ENCODE data around the gene IFNA13.

The IFNA13 gene

DNA sequence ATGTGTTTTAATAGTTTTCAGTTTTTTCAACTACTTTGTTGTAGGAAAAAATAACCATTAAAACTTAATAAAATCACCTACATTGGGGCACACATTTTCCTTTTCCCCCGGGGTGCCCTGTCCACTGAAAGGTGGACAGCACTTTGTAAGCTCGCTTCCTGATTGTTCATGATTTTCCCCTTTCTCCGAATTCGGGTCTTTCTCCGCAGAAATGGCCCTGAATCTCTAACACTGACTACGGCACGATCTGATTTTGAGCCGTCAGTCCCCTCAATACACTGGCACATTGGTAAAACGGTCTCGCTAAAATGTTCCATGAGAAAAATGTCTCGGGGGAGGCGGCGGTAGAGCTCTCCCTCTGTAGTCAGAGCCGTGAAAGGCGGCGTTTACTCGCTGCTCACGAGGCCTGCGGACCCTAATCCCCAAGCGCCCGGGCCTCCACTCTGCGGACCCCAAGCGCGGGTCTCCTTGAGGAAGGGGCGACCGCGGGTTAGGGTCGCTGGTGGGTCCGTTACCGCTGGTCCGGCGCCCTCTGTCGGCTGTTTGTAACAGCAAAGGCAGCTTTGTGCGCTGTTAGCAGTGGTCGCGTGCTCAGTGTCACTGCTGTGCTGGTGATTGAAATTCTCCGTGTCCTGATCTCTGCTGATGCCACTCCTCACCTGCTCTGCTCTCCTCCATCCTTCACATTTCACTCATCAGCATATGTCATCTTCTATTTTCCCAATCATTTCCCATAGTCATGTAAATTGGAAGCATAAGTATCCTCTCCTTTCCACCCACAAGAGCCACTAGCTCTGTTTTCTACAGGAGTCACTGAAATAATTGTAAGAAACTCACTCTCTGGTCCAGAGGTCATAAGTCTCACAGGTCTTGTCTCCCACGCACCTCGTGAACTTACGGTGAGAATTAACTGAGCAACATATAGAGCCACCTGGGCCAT is 28.2 kb upstream of the IFNA13 start:
- peaks cover 0 to 43% (median 6%) of the 10 kb centered on the region in 3 experiments for H3K27me3 ChIP-seq (ENCODE audit: control insufficient read depth in 3 of 3, insufficient read depth in 3 of 3, low read depth in 1 of 3, low read length in 3 of 3)

DNA sequence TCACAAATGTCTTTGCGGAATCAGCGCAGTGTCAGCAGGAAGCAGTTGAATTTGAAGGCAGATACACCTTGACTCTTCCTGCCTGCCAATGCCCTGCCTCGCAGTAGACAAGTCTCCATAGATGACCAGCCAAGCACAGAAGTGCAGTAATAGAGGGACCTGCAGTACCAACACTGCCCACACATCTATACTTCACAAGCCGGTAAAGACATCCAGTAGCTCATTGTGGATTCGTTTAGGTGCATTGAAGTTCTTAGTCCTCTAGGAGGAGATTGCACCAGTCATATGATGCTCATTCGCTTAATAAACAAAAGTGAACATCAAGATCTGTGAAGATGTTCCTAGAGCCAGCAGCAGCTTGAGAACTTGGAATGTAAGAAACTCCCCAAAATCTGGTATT is 24.4 kb upstream of the IFNA13 start:
- Histone ChIP-seq H3K4me2 (ENCODE audit: insufficient read depth, low read length, poor library complexity, severe bottlenecking) (no peak overlapping the region), H3K27me3 (ENCODE audit: control insufficient read depth in 3 of 3, insufficient read depth in 3 of 3, low read depth in 1 of 3, low read length in 3 of 3) (peaks cover 0 to 20% (median 2%) of the 10 kb centered on the region in 3 experiments), H3K4ac (ENCODE audit: low read length) (no peak overlapping the region), H2BK12ac (ENCODE audit: low read length) (no peak overlapping the region), H2BK120ac (ENCODE audit: low read depth, low read length) (no peak overlapping the region), H3K23ac (ENCODE audit: low read depth, low read length, poor library complexity) (no peak overlapping the region), H3K4me1 (ENCODE audit: control insufficient read depth in 2 of 2, insufficient read depth in 1 of 2, low read depth in 1 of 2, low read length in 2 of 2) (peaks cover 0 to 2% of the 10 kb centered on the region in 2 donors), H3K9ac (ENCODE audit: low read depth, low read length, poor library complexity) (no peak overlapping the region), H3K36me3 (replicated peaks in 1 of 2; ENCODE audit: control insufficient read depth in 2 of 2, insufficient read depth in 2 of 2, low read length in 2 of 2) (no peaks in the 10 kb centered on the region), H3K9me3 (replicated peaks in 1 of 2; ENCODE audit: control insufficient read depth in 2 of 2, insufficient read depth in 1 of 2, low read depth in 1 of 2, low read length in 2 of 2) (no peaks in the 10 kb centered on the region), H3K27ac (replicated peaks; ENCODE audit: low read length) (no peak overlapping the region), H2AK5ac (ENCODE audit: low read depth, low read length) (no peak overlapping the region), H2AFZ (ENCODE audit: low read length) (no peak overlapping the region), H4K8ac (ENCODE audit: low read depth, low read length) (no peak overlapping the region), H3K14ac (ENCODE audit: low read length) (no peak overlapping the region), H3K4me3 (ENCODE audit: low read length in 2 of 2) (no peak overlapping the region), H3K18ac (ENCODE audit: low read length) (no peak overlapping the region), H2BK5ac (ENCODE audit: low read length) (no peak overlapping the region), H4K91ac (ENCODE audit: low read depth, low read length, poor library complexity) (no peak overlapping the region), H2BK15ac (ENCODE audit: low read length) (no peak overlapping the region), H3K79me1 (ENCODE audit: low read depth, low read length) (no peaks in the 10 kb centered on the region)
- no peak for DNase-seq (ENCODE audit: low spot score)
- no CpG with 5 or more reads among the region's 6 CpGs for WGBS, 2 donors (ENCODE audit: extremely low coverage in 2 of 2, insufficient read length in 2 of 2, insufficient replicate concordance in 1 of 2)

More for the DNA sequence above, 28.2 kb upstream of the IFNA13 start:
- Histone ChIP-seq H2BK5ac (ENCODE audit: low read length) (no peak overlapping the region), H3K79me1 (ENCODE audit: low read depth, low read length) (no peaks in the 10 kb centered on the region), H4K91ac (ENCODE audit: low read depth, low read length, poor library complexity) (no peak overlapping the region), H3K14ac (ENCODE audit: low read length) (no peak overlapping the region), H3K36me3 (replicated peaks in 1 of 2; ENCODE audit: control insufficient read depth in 2 of 2, insufficient read depth in 2 of 2, low read length in 2 of 2) (no peaks in the 10 kb centered on the region), H2BK120ac (ENCODE audit: low read depth, low read length) (no peak overlapping the region), H3K4me1 (ENCODE audit: control insufficient read depth in 2 of 2, insufficient read depth in 1 of 2, low read depth in 1 of 2, low read length in 2 of 2) (peaks cover 0 to 2% of the 10 kb centered on the region in 2 donors), H3K9me3 (replicated peaks in 1 of 2; ENCODE audit: control insufficient read depth in 2 of 2, insufficient read depth in 1 of 2, low read depth in 1 of 2, low read length in 2 of 2) (no peaks in the 10 kb centered on the region), H2BK12ac (ENCODE audit: low read length) (no peak overlapping the region), H3K4ac (ENCODE audit: low read length) (no peak overlapping the region), H3K18ac (ENCODE audit: low read length) (peak overlapping the region; percentile 68), H3K4me3 (ENCODE audit: low read length in 2 of 2) (peak overlapping the region; percentile 44 to 49), H2AFZ (ENCODE audit: low read length) (peak overlapping the region; percentile 96), H3K9ac (ENCODE audit: low read depth, low read length, poor library complexity) (no peak overlapping the region), H4K8ac (ENCODE audit: low read depth, low read length) (no peak overlapping the region), H2BK15ac (ENCODE audit: low read length) (no peak overlapping the region), H2AK5ac (ENCODE audit: low read depth, low read length) (no peak overlapping the region), H3K27ac (replicated peaks; ENCODE audit: low read length) (no peak overlapping the region), H3K23ac (ENCODE audit: low read depth, low read length, poor library complexity) (no peak overlapping the region), H3K4me2 (ENCODE audit: insufficient read depth, low read length, poor library complexity, severe bottlenecking) (peak overlapping the region; percentile 66)
- peak; percentile 84 for DNase-seq (ENCODE audit: low spot score)
- no CpG with 5 or more reads among the region's 40 CpGs for WGBS, 2 donors (ENCODE audit: extremely low coverage in 2 of 2, insufficient read length in 2 of 2, insufficient replicate concordance in 1 of 2)

DNA sequence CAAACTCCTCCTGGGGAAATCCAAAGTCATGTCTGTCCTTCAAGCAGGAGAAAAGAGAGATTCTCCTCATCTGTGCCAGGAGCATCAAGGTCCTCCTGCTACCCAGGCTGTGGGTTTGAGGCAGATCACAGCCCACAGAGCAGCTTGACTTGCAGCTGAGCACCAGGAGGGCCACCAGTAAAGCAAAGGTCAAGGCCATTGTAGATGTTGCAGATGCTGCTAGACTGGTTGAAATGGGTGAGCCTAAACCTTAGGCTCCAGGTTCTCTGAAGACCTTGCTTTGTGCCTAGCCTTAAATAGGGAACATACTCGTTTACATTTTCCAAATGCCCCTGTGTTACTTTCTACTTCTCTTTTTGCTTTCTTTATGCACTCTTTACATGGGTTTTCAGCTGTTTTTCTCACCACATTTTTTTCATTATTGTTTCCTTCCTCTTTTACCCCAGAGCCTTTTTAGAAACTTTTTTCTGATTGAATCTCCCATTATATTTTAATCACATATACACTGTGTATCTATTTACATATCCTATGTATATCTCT is 17.3 kb upstream of the IFNA13 start, which contains the start of gene IFNA2:
TSS of gene IFNA2 (minus strand) at position 268 of the 540 bp plus-strand sequence. CDS start at position 199, 69 bp downstream.
- DNase-seq (ENCODE audit: low spot score): no peak
- Histone ChIP-seq H2BK12ac (ENCODE audit: low read length) (no peak within 1 kb of the TSS), H4K91ac (ENCODE audit: low read depth, low read length, poor library complexity) (no peak within 1 kb of the TSS), H3K27ac (replicated peaks; ENCODE audit: low read length) (no peak within 1 kb of the TSS), H3K9ac (ENCODE audit: low read depth, low read length, poor library complexity) (no peak within 1 kb of the TSS), H3K4me3 (ENCODE audit: low read length in 2 of 2) (no peak within 1 kb of the TSS), H3K36me3 (replicated peaks in 1 of 2; ENCODE audit: control insufficient read depth in 2 of 2, insufficient read depth in 2 of 2, low read length in 2 of 2) (no peaks in the 10 kb centered on the region), H3K79me1 (ENCODE audit: low read depth, low read length) (no peaks in the 10 kb centered on the region), H2BK120ac (ENCODE audit: low read depth, low read length) (no peak within 1 kb of the TSS), H3K4ac (ENCODE audit: low read length) (no peak within 1 kb of the TSS), H2BK5ac (ENCODE audit: low read length) (no peak within 1 kb of the TSS), H2AFZ (ENCODE audit: low read length) (no peak within 1 kb of the TSS), H3K14ac (ENCODE audit: low read length) (no peak within 1 kb of the TSS), H3K18ac (ENCODE audit: low read length) (no peak within 1 kb of the TSS), H2AK5ac (ENCODE audit: low read depth, low read length) (no peak within 1 kb of the TSS), H4K8ac (ENCODE audit: low read depth, low read length) (no peak within 1 kb of the TSS), H3K27me3 (ENCODE audit: control insufficient read depth in 3 of 3, insufficient read depth in 3 of 3, low read depth in 1 of 3, low read length in 3 of 3) (peaks cover 0 to 3% (median 0%) of the 10 kb centered on the region in 3 experiments), H2BK15ac (ENCODE audit: low read length) (no peak within 1 kb of the TSS), H3K9me3 (replicated peaks in 1 of 2; ENCODE audit: control insufficient read depth in 2 of 2, insufficient read depth in 1 of 2, low read depth in 1 of 2, low read length in 2 of 2) (no peaks in the 10 kb centered on the region), H3K4me1 (ENCODE audit: control insufficient read depth in 2 of 2, insufficient read depth in 1 of 2, low read depth in 1 of 2, low read length in 2 of 2) (peaks cover 0 to 5% of the 10 kb centered on the region in 2 donors), H3K23ac (ENCODE audit: low read depth, low read length, poor library complexity) (no peak within 1 kb of the TSS), H3K4me2 (ENCODE audit: insufficient read depth, low read length, poor library complexity, severe bottlenecking) (no peak within 1 kb of the TSS)
- WGBS, 2 donors (ENCODE audit: extremely low coverage in 2 of 2, insufficient read length in 2 of 2, insufficient replicate concordance in 1 of 2): no CpG with 5 or more reads among the region's 1 CpG

GRCh38 chr9:21383627-21384026 is 15.8 kb upstream of the IFNA13 start:
- Histone ChIP-seq H3K36me3 (replicated peaks in 1 of 2; ENCODE audit: control insufficient read depth in 2 of 2, insufficient read depth in 2 of 2, low read length in 2 of 2) (no peaks in the 10 kb centered on the region), H4K8ac (ENCODE audit: low read depth, low read length) (no peak overlapping the region), H3K27me3 (ENCODE audit: control insufficient read depth in 3 of 3, insufficient read depth in 3 of 3, low read depth in 1 of 3, low read length in 3 of 3) (peaks cover 0 to 3% (median 0%) of the 10 kb centered on the region in 3 experiments), H3K79me1 (ENCODE audit: low read depth, low read length) (no peaks in the 10 kb centered on the region), H3K23ac (ENCODE audit: low read depth, low read length, poor library complexity) (no peak overlapping the region), H3K4ac (ENCODE audit: low read length) (no peak overlapping the region), H2BK120ac (ENCODE audit: low read depth, low read length) (no peak overlapping the region), H3K14ac (ENCODE audit: low read length) (no peak overlapping the region), H4K91ac (ENCODE audit: low read depth, low read length, poor library complexity) (no peak overlapping the region), H2AK5ac (ENCODE audit: low read depth, low read length) (no peak overlapping the region), H3K18ac (ENCODE audit: low read length) (no peak overlapping the region), H2AFZ (ENCODE audit: low read length) (peak overlapping the region; percentile 36), H2BK5ac (ENCODE audit: low read length) (no peak overlapping the region), H2BK15ac (ENCODE audit: low read length) (no peak overlapping the region), H3K27ac (replicated peaks; ENCODE audit: low read length) (no peak overlapping the region), H3K9me3 (replicated peaks in 1 of 2; ENCODE audit: control insufficient read depth in 2 of 2, insufficient read depth in 1 of 2, low read depth in 1 of 2, low read length in 2 of 2) (no peaks in the 10 kb centered on the region), H3K4me2 (ENCODE audit: insufficient read depth, low read length, poor library complexity, severe bottlenecking) (no peak overlapping the region), H3K4me1 (ENCODE audit: control insufficient read depth in 2 of 2, insufficient read depth in 1 of 2, low read depth in 1 of 2, low read length in 2 of 2) (peaks cover 0 to 5% of the 10 kb centered on the region in 2 donors), H3K9ac (ENCODE audit: low read depth, low read length, poor library complexity) (no peak overlapping the region), H3K4me3 (ENCODE audit: low read length in 2 of 2) (no peak overlapping the region), H2BK12ac (ENCODE audit: low read length) (no peak overlapping the region)
- DNase-seq (ENCODE audit: low spot score): no peak
- WGBS, 2 donors (ENCODE audit: extremely low coverage in 2 of 2, insufficient read length in 2 of 2, insufficient replicate concordance in 1 of 2): no CpG with 5 or more reads among the region's 4 CpGs
